AG04450 (cell line): Measurements from ENCODE around the gene EZR. TPM values are rescaled to one million over a fixed set of nuclear protein-coding genes. Genes with fewer than 3 reads are reported as not detected.

Experiments
- CTCF ChIA-PET: fragments of 300-600, 350-600 bp; formaldehyde crosslinking; extraction: SDS; loops from one replicate; lab custom pipeline; 2022; ENCODE audit warnings: antibody characterized with exemption, inconsistent platforms; lab: Charles Lee
- POLR2A ChIA-PET: fragments of 350-600 bp; formaldehyde crosslinking; extraction: SDS; loops from one replicate; lab custom pipeline; 2021; ENCODE audit warnings: antibody characterized with exemption, inconsistent platforms; lab: Yijun Ruan, JAX
- DNase-seq: peaks from one replicate; pipeline ENCODE4 v3.0.0-alpha.2; 2011; ENCODE audit warnings: low read depth, low spot score
- H3K27ac ChIP-seq: one replicate; pipeline ENCODE4 v1.5.1; 2012; ENCODE audit warnings: low read depth, low read length, control low read depth
- H3K27me3 ChIP-seq: one replicate; pipeline ENCODE4 v1.6.0; 2012; ENCODE audit warnings: low read length; ENCODE audit not compliant: control insufficient read depth, insufficient read depth
- H3K4me3 ChIP-seq: 2 replicates; pipeline ENCODE4 v1.5.1; 2011; ENCODE audit warnings: mild to moderate bottlenecking, low read depth, low read length, control low read depth
- H3K9me3 ChIP-seq: 2 replicates; pipeline ENCODE4 v1.5.1; 2012; ENCODE audit warnings: low read length; ENCODE audit not compliant: control insufficient read depth, insufficient read depth
- CTCF ChIP-seq: IDR thresholded peaks from 2 replicates; pipeline ENCODE4 v1.5.1; 2011; ENCODE audit warnings: low read depth, low read length, control low read depth, inconsistent platforms
- polyA plus RNA-seq: library from polyadenylated mRNA; depleted of rRNA; stranded (reverse); fragments of >200 nt; gene quantifications from 2 replicates; pipeline ENCODE4 v1.2.3, GENCODE V29; 2011

The EZR gene
- polyA plus RNA-seq, 1 experiment, result 61.2 TPM

- TF ChIP-seq CTCF, result no peak
- ChIA-PET CTCF (no interaction called here), POLR2A (no interaction called here)
- no peak for DNase-seq
- Histone ChIP-seq H3K27ac (no peak overlapping the region), H3K9me3 (no peaks in the 10 kb centered on the region), H3K27me3 (no peaks in the 10 kb centered on the region), H3K4me3 (no peak overlapping the region)
Measured at GRCh38 chr6:158778005-158778527, 41.1 kb downstream of the EZR start.

DNA sequence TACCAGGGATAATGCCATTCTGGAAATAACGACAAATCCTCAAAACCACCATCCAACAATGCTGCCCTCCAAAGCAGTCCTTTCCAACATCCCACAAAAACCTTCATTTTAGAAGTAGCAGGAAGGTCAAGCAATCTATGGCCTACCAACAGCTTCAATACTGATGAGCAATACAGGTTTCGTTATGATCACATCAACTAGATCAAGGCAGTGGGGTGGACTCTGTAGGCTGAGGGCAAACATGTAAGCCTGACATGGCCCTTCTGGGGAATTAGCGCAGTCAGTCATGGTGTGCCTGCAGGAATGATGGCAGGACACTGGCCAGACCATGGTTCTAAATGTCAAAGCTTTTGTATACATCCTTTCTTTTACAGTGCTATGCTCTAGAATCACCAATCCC is 41.7 kb downstream of the EZR start:
- CTCF ChIA-PET, result no interaction called here
- H3K4me3 ChIP-seq, result no peak overlapping the region

DNA sequence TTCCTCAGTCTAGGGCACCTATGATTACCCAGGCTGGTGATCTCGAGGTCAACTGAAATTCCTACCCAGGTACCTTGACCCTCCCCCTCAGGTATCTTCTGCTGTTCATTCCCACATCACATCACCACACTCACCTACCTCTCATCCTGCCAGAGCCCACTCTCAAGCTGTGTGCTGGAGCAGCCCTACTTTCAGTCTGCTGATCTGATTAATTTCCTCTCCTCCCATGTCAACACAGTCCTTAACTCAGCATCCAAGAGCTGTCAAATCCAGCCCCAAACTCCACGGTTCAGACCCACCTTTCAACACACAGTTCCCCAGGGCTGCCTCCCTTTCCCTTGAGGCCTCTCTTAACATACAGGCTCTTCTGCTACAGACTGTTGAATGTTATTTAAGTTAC is 42.4 kb downstream of the EZR start:
- ChIA-PET POLR2A (no interaction called here), CTCF (no interaction called here)
- Histone ChIP-seq H3K27ac (no peak overlapping the region), H3K9me3 (no peaks in the 10 kb centered on the region), H3K27me3 (no peaks in the 10 kb centered on the region), H3K4me3 (no peak overlapping the region)
- DNase-seq, result no peak
- no peak for TF ChIP-seq CTCF

More for the DNA sequence above, 41.7 kb downstream of the EZR start:
- H3K27me3 ChIP-seq, result no peaks in the 10 kb centered on the region
- H3K27ac ChIP-seq, result no peak overlapping the region
- no peaks in the 10 kb centered on the region for H3K9me3 ChIP-seq
- POLR2A ChIA-PET, result no interaction called here
- DNase-seq, result no peak
- no peak for TF ChIP-seq CTCF

DNA sequence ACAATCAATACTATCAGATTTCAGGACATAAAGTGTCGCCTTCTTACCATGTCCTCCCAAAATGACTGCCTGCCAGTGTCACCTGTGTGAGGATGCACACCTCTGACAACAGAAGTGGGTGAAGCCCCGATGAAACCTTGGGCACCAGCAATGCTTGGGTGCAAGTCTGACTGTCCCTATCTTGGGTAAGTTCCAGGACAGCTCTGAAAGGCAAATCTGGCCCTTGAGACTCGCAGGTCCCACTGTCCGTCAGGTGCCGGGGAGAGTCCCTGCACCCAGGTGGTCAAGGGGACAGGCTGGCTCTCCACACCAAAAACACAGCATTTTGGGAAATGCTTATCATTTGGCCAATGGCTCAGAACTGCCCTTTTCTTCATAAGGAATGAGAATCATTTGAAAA is 43.3 kb downstream of the EZR start:
- Histone ChIP-seq H3K4me3 (no peak overlapping the region), H3K9me3 (no peaks in the 10 kb centered on the region), H3K27me3 (no peaks in the 10 kb centered on the region), H3K27ac (no peak overlapping the region)
- no peak for TF ChIP-seq CTCF
- CTCF ChIA-PET, result no interaction called here
- DNase-seq, result no peak
- POLR2A ChIA-PET, result no interaction called here

DNA sequence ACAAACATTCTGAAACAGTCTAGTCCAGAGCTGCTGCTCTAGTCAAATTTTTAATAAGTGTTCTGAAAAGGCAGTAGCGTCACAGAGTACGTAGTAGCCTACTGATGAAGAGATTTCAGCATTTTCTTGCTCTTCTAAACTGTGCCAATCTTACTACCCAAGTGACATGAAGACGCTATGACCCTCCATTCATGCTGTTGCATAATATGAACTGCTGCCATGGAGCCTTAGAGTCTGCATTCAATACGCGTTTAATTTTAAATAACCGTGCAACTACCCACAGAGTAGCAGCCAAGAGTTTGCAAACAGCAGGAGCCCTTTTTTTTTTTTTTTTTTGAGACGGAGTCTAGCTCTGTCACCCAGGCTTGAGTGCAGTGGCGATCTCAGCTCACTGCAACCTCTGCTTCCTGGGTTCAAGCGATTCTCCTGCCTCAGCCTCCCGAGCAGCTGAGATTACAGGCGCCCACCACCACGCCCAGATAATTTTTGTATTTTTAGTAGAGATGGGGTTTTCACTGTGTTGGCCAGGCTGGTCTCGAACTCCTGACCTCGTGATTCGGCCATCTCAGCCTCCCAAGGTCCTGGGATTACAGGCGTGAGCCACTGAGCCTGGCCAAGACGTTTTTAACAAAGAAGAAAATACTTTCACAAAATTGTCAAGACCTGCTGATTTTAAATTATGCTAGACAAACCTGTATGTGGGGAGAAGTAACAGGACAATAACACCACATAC is 44.3 kb downstream of the EZR start:
- Histone ChIP-seq H3K27me3 (no peaks in the 10 kb centered on the region), H3K4me3 (no peak overlapping the region), H3K9me3 (no peaks in the 10 kb centered on the region), H3K27ac (no peak overlapping the region)
- TF ChIP-seq CTCF, result no peak
- CTCF ChIA-PET, result interaction anchor here (0.6 kb wide), 1 partner anchor 22 kb away, joined by 3 read pairs; no protein-coding TSS in a partner anchor
- POLR2A ChIA-PET, result no interaction called here
- DNase-seq, result no peak
